ENCODE data around the gene ITGB5.

Gene ITGB5

GRCh38 chr3:124813541-124813940 lies 73.6 kb downstream of the ITGB5 start:
- no peak for TF ChIP-seq CTCF (IDR thresholded peaks at IDR 0.05; ENCODE audit: insufficient read depth, low read depth, low read length, missing control alignments)
- DNase-seq (ENCODE audit: low read depth), result no peak
- no peak overlapping the region for H3K4me3 ChIP-seq (ENCODE audit: low read depth, low read length)

- no peak for DNase-seq (ENCODE audit: low read depth)
- H3K4me3 ChIP-seq (ENCODE audit: low read depth, low read length), result no peak overlapping the region
- TF ChIP-seq CTCF (IDR thresholded peaks at IDR 0.05; ENCODE audit: insufficient read depth, low read depth, low read length, missing control alignments), result no peak
Observed at GRCh38 chr3:124812291-124813265, 74.6 kb downstream of the ITGB5 start.

- no peak for TF ChIP-seq CTCF (IDR thresholded peaks at IDR 0.05; ENCODE audit: insufficient read depth, low read depth, low read length, missing control alignments)
- no peak overlapping the region for H3K4me3 ChIP-seq (ENCODE audit: low read depth, low read length)
- no peak for DNase-seq (ENCODE audit: low read depth)
Observed at GRCh38 chr3:124811436-124811835, 75.7 kb downstream of the ITGB5 start.

- H3K4me3 ChIP-seq (ENCODE audit: low read depth, low read length), result no peak overlapping the region
- TF ChIP-seq CTCF (IDR thresholded peaks at IDR 0.05; ENCODE audit: insufficient read depth, low read depth, low read length, missing control alignments), result no peak
- DNase-seq (ENCODE audit: low read depth), result no peak
Observed at GRCh38 chr3:124810970-124811369, 76.2 kb downstream of the ITGB5 start.

GRCh38 chr3:124809039-124809438 lies 78.1 kb downstream of the ITGB5 start:
- no peak overlapping the region for H3K4me3 ChIP-seq (ENCODE audit: low read depth, low read length)
- no peak for DNase-seq (ENCODE audit: low read depth)
- no peak for TF ChIP-seq CTCF (IDR thresholded peaks at IDR 0.05; ENCODE audit: insufficient read depth, low read depth, low read length, missing control alignments)

- DNase-seq (ENCODE audit: low read depth), result no peak
- no peak for TF ChIP-seq CTCF (IDR thresholded peaks at IDR 0.05; ENCODE audit: insufficient read depth, low read depth, low read length, missing control alignments)
- no peak overlapping the region for H3K4me3 ChIP-seq (ENCODE audit: low read depth, low read length)
Observed at GRCh38 chr3:124805671-124806070, 81.5 kb downstream of the ITGB5 start.
